Activated CD4-positive, alpha-beta memory T cell treated with anti-CD3 and anti-CD28 coated beads for 36 hours (primary cell): Measurements from ENCODE around the gene MYL10. TPM values are rescaled to one million over a fixed set of nuclear protein-coding genes. Genes with fewer than 3 reads are reported as not detected.

Experiments used
- CTCF ChIA-PET: fragments of 350-600 bp; sonication (Branson Sonifier 250); formaldehyde crosslinking; loops from one replicate; lab custom pipeline; 2021; ENCODE audit warnings: antibody characterized with exemption, inconsistent platforms; lab: Charles Lee
- POLR2A ChIA-PET: fragments of 350-600 bp; sonication (Branson Sonifier 250); formaldehyde crosslinking; loops from one replicate; lab custom pipeline; 2021; ENCODE audit warnings: antibody characterized with exemption; lab: Charles Lee
- DNase-seq: peaks from one replicate; pipeline ENCODE4 v3.0.0-alpha.2; 2020
- H3K27ac Mint-ChIP-seq: one replicate; pipeline ENCODE4 v1.8.0; 2021; ENCODE audit warnings: mixed read lengths
- H3K27me3 Mint-ChIP-seq: one replicate; pipeline ENCODE4 v1.8.0; 2021; ENCODE audit warnings: mixed read lengths
- H3K36me3 Mint-ChIP-seq: one replicate; pipeline ENCODE4 v1.8.0; 2021; ENCODE audit warnings: mixed read lengths
- H3K4me1 Mint-ChIP-seq: one replicate; pipeline ENCODE4 v1.8.0; 2021; ENCODE audit warnings: low read depth, mixed read lengths
- H3K4me3 Mint-ChIP-seq: one replicate; pipeline ENCODE4 v1.8.0; 2021; ENCODE audit warnings: mild to moderate bottlenecking, mixed read lengths
- H3K9me3 Mint-ChIP-seq: one replicate; pipeline ENCODE4 v1.8.0; 2021; ENCODE audit warnings: mixed read lengths
- intact Hi-C: fragments of 100-400 bp; cut with micrococcal nuclease; formaldehyde crosslinking; loops from one replicate; pipeline ENCODE4 v1.15.1; 2023
- total RNA-seq, 2 experiments: library from RNA; stranded (reverse); gene quantifications; one replicate each; pipeline ENCODE4 v1.2.3, GENCODE V29; 2021

Gene MYL10
- total RNA-seq, 2 experiments from 2014 or later: not detected

GRCh38 chr7:101589052-101589451, 40.0 kb downstream of the MYL10 start:
- H3K36me3 Mint-ChIP-seq: no peaks in the 10 kb centered on the region
- H3K4me1 Mint-ChIP-seq: no peaks in the 10 kb centered on the region
- POLR2A ChIA-PET: interaction anchor here (0.6 kb wide), 1 partner anchor 77 kb away, joined by 3 read pairs; no protein-coding TSS in a partner anchor
- no peak for DNase-seq
- intact Hi-C loops: no loop called here
- no peak overlapping the region for H3K27ac Mint-ChIP-seq
- no peaks in the 10 kb centered on the region for H3K9me3 Mint-ChIP-seq
- H3K27me3 Mint-ChIP-seq: no peaks in the 10 kb centered on the region
- H3K4me3 Mint-ChIP-seq: no peak overlapping the region
- CTCF ChIA-PET: no interaction called here

- no peak overlapping the region for H3K27ac Mint-ChIP-seq
- no peaks in the 10 kb centered on the region for H3K36me3 Mint-ChIP-seq
- intact Hi-C loops: no loop called here
- no peaks in the 10 kb centered on the region for H3K27me3 Mint-ChIP-seq
- POLR2A ChIA-PET: no interaction called here
- H3K4me3 Mint-ChIP-seq: no peak overlapping the region
- no peaks in the 10 kb centered on the region for H3K4me1 Mint-ChIP-seq
- no peak for DNase-seq
- no peaks in the 10 kb centered on the region for H3K9me3 Mint-ChIP-seq
- CTCF ChIA-PET: interaction anchor here (1.2 kb wide), 1 partner anchor 15 kb away, joined by 5 read pairs; no protein-coding TSS in a partner anchor
Measured at GRCh38 chr7:101588131-101588935, 40.8 kb downstream of the MYL10 start.

GRCh38 chr7:101586906-101587677, 42.0 kb downstream of the MYL10 start:
- Mint-ChIP-seq H3K9me3 (no peaks in the 10 kb centered on the region), H3K4me1 (no peaks in the 10 kb centered on the region), H3K4me3 (no peak overlapping the region), H3K27me3 (no peaks in the 10 kb centered on the region), H3K27ac (no peak overlapping the region), H3K36me3 (no peaks in the 10 kb centered on the region)
- no peak for DNase-seq
- ChIA-PET CTCF (interaction anchor here (1.2 kb wide), 1 partner anchor 16 kb away, joined by 5 read pairs; no protein-coding TSS in a partner anchor), POLR2A (interaction anchor here (0.6 kb wide), 1 partner anchor 10 kb away, joined by 3 read pairs; no protein-coding TSS in a partner anchor)
- intact Hi-C loops: no loop called here

GRCh38 chr7:101586078-101586905, 42.8 kb downstream of the MYL10 start:
- no peak for DNase-seq
- POLR2A ChIA-PET: no interaction called here
- Mint-ChIP-seq H3K9me3 (no peaks in the 10 kb centered on the region), H3K4me3 (no peak overlapping the region), H3K4me1 (no peaks in the 10 kb centered on the region), H3K36me3 (no peaks in the 10 kb centered on the region), H3K27ac (no peak overlapping the region), H3K27me3 (no peaks in the 10 kb centered on the region)
- CTCF ChIA-PET: no interaction called here
- intact Hi-C loops: no loop called here

- intact Hi-C loops: no loop called here
- no peak overlapping the region for H3K27ac Mint-ChIP-seq
- H3K4me3 Mint-ChIP-seq: no peak overlapping the region
- no peaks in the 10 kb centered on the region for H3K4me1 Mint-ChIP-seq
- ChIA-PET CTCF (no interaction called here), POLR2A (no interaction called here)
- no peaks in the 10 kb centered on the region for H3K36me3 Mint-ChIP-seq
- no peak for DNase-seq
- H3K27me3 Mint-ChIP-seq: peaks cover 2% of the 10 kb centered on the region
- H3K9me3 Mint-ChIP-seq: no peaks in the 10 kb centered on the region
Measured at GRCh38 chr7:101582971-101583370, 46.1 kb downstream of the MYL10 start.

- H3K4me1 Mint-ChIP-seq: no peaks in the 10 kb centered on the region
- H3K4me3 Mint-ChIP-seq: no peak overlapping the region
- no peak for DNase-seq
- H3K36me3 Mint-ChIP-seq: no peaks in the 10 kb centered on the region
- CTCF ChIA-PET: no interaction called here
- intact Hi-C loops: no loop called here
- H3K27me3 Mint-ChIP-seq: peaks cover 5% of the 10 kb centered on the region
- no peak overlapping the region for H3K27ac Mint-ChIP-seq
- H3K9me3 Mint-ChIP-seq: no peaks in the 10 kb centered on the region
- POLR2A ChIA-PET: no interaction called here
Measured at GRCh38 chr7:101581891-101582290, 47.2 kb downstream of the MYL10 start.

- no peaks in the 10 kb centered on the region for H3K9me3 Mint-ChIP-seq
- H3K27me3 Mint-ChIP-seq: peaks cover 8% of the 10 kb centered on the region
- H3K4me3 Mint-ChIP-seq: no peak overlapping the region
- intact Hi-C loops: no loop called here
- no peak overlapping the region for H3K27ac Mint-ChIP-seq
- ChIA-PET CTCF (no interaction called here), POLR2A (no interaction called here)
- H3K4me1 Mint-ChIP-seq: no peaks in the 10 kb centered on the region
- H3K36me3 Mint-ChIP-seq: no peaks in the 10 kb centered on the region
- DNase-seq: no peak
Measured at GRCh38 chr7:101580596-101580995, 48.5 kb downstream of the MYL10 start.

GRCh38 chr7:101578552-101578951, 50.5 kb downstream of the MYL10 start:
- intact Hi-C loops: no loop called here
- peaks cover 11% of the 10 kb centered on the region for H3K27me3 Mint-ChIP-seq
- peaks cover 3% of the 10 kb centered on the region for H3K9me3 Mint-ChIP-seq
- POLR2A ChIA-PET: no interaction called here
- no peaks in the 10 kb centered on the region for H3K36me3 Mint-ChIP-seq
- H3K27ac Mint-ChIP-seq: no peak overlapping the region
- CTCF ChIA-PET: no interaction called here
- H3K4me1 Mint-ChIP-seq: no peaks in the 10 kb centered on the region
- H3K4me3 Mint-ChIP-seq: no peak overlapping the region
- no peak for DNase-seq

- no peak overlapping the region for H3K27ac Mint-ChIP-seq
- CTCF ChIA-PET: interaction anchor here (0.6 kb wide), 1 partner anchor 160 kb away, joined by 3 read pairs; no protein-coding TSS in a partner anchor
- no peaks in the 10 kb centered on the region for H3K36me3 Mint-ChIP-seq
- H3K4me3 Mint-ChIP-seq: no peak overlapping the region
- peaks cover 12% of the 10 kb centered on the region for H3K9me3 Mint-ChIP-seq
- DNase-seq: no peak
- intact Hi-C loops: no loop called here
- POLR2A ChIA-PET: interaction anchor here (0.7 kb wide), 1 partner anchor 10 kb away, joined by 3 read pairs; no protein-coding TSS in a partner anchor
- H3K4me1 Mint-ChIP-seq: no peaks in the 10 kb centered on the region
- peaks cover 13% of the 10 kb centered on the region for H3K27me3 Mint-ChIP-seq
Measured at GRCh38 chr7:101576998-101577397, 52.1 kb downstream of the MYL10 start.

GRCh38 chr7:101575721-101576120, 53.4 kb downstream of the MYL10 start:
- DNase-seq: no peak
- Mint-ChIP-seq H3K36me3 (no peaks in the 10 kb centered on the region), H3K9me3 (peaks cover 14% of the 10 kb centered on the region), H3K27ac (no peak overlapping the region), H3K4me1 (no peaks in the 10 kb centered on the region), H3K4me3 (no peak overlapping the region), H3K27me3 (peaks cover 13% of the 10 kb centered on the region)
- intact Hi-C loops: no loop called here
- POLR2A ChIA-PET: no interaction called here
- CTCF ChIA-PET: no interaction called here

- DNase-seq: no peak
- POLR2A ChIA-PET: no interaction called here
- peaks cover 15% of the 10 kb centered on the region for H3K27me3 Mint-ChIP-seq
- H3K9me3 Mint-ChIP-seq: peaks cover 16% of the 10 kb centered on the region
- intact Hi-C loops: no loop called here
- H3K4me1 Mint-ChIP-seq: no peaks in the 10 kb centered on the region
- no peak overlapping the region for H3K27ac Mint-ChIP-seq
- H3K36me3 Mint-ChIP-seq: no peaks in the 10 kb centered on the region
- CTCF ChIA-PET: no interaction called here
- H3K4me3 Mint-ChIP-seq: no peak overlapping the region
Measured at GRCh38 chr7:101575168-101575567, 53.9 kb downstream of the MYL10 start.

- no peaks in the 10 kb centered on the region for H3K4me1 Mint-ChIP-seq
- ChIA-PET CTCF (no interaction called here), POLR2A (no interaction called here)
- no peak overlapping the region for H3K4me3 Mint-ChIP-seq
- H3K27ac Mint-ChIP-seq: no peak overlapping the region
- no peak for DNase-seq
- peaks cover 18% of the 10 kb centered on the region for H3K9me3 Mint-ChIP-seq
- H3K36me3 Mint-ChIP-seq: no peaks in the 10 kb centered on the region
- H3K27me3 Mint-ChIP-seq: peaks cover 15% of the 10 kb centered on the region
- intact Hi-C loops: no loop called here
Measured at GRCh38 chr7:101572156-101572555, 56.9 kb downstream of the MYL10 start.
